HG03442 (cell line): ENCODE data around the gene NQO1.

ENCODE experiments used
- ATAC-seq: cut with Tn5 transposase; IDR thresholded peaks from one replicate; pipeline ENCODE4 v1.9.1; 2021; ENCODE audit warnings: mild to moderate bottlenecking, moderate library complexity; ENCODE audit not compliant: unreplicated experiment

Gene NQO1

GRCh38 chr16:69707920-69708683, 18.3 kb downstream of the NQO1 start:
- no peak for ATAC-seq

GRCh38 chr16:69706975-69707340, 19.4 kb downstream of the NQO1 start:
- no peak for ATAC-seq

GRCh38 chr16:69706256-69706974, 19.9 kb downstream of the NQO1 start:
- no peak for ATAC-seq

- no peak for ATAC-seq
Observed at GRCh38 chr16:69703638-69704037, 22.7 kb downstream of the NQO1 start.

GRCh38 chr16:69701866-69702265, 24.5 kb downstream of the NQO1 start:
- no peak for ATAC-seq

- ATAC-seq, result no peak
Observed at GRCh38 chr16:69701452-69701851, 24.9 kb downstream of the NQO1 start.

- no peak for ATAC-seq
Observed at GRCh38 chr16:69699915-69700314, 26.4 kb downstream of the NQO1 start.

- no peak for ATAC-seq
Observed at GRCh38 chr16:69698404-69698803, 28.0 kb downstream of the NQO1 start.

GRCh38 chr16:69693916-69694315, 32.4 kb downstream of the NQO1 start:
- ATAC-seq, result no peak

GRCh38 chr16:69691980-69692911, 34.1 kb downstream of the NQO1 start:
- no peak for ATAC-seq

GRCh38 chr16:69688589-69688988, 37.8 kb downstream of the NQO1 start:
- ATAC-seq, result no peak

GRCh38 chr16:69680358-69680757, 46.0 kb downstream of the NQO1 start:
- ATAC-seq, result no peak

GRCh38 chr16:69672998-69673713, 53.2 kb downstream of the NQO1 start:
- no peak for ATAC-seq

- ATAC-seq, result no peak
Observed at GRCh38 chr16:69672315-69672997, 53.9 kb downstream of the NQO1 start.

- no peak for ATAC-seq
Observed at GRCh38 chr16:69669577-69669976, 56.8 kb downstream of the NQO1 start.

- ATAC-seq, result no peak
Observed at GRCh38 chr16:69663846-69664245, 62.5 kb downstream of the NQO1 start.

- no peak for ATAC-seq
Observed at GRCh38 chr16:69662901-69663300, 63.5 kb downstream of the NQO1 start.

GRCh38 chr16:69660166-69660565, 66.2 kb downstream of the NQO1 start:
- no peak for ATAC-seq
